NCI-H2196 (cell line): ENCODE data around the gene KDM3B.
"Not testable (repeated sequence)": the region's sequence is repeated elsewhere in the genome, so short reads cannot be mapped to it uniquely, and the experiment has no call there.

Source experiments
- DNase-seq: peaks from one replicate; lab custom pipeline; 2025; ENCODE audit not compliant: unreplicated experiment; lab: John Stamatoyannopoulos, UW

The KDM3B gene

GRCh38 chr5:138465261-138466124, 113.0 kb downstream of the KDM3B start, which contains the start of gene EGR1:
TSS of gene EGR1 (plus strand) at chr5:138465479. CDS start at chr5:138465762, 283 bp downstream.
- DNase-seq: peak; percentile 92

- no peak for DNase-seq
Measured at GRCh38 chr5:138466125-138466899, 113.8 kb downstream of the KDM3B start.

- DNase-seq: no peak
Measured at GRCh38 chr5:138466900-138467710, 114.6 kb downstream of the KDM3B start.

- no peak for DNase-seq
Measured at GRCh38 chr5:138467711-138468132, 115.2 kb downstream of the KDM3B start.

GRCh38 chr5:138468133-138468965, 115.9 kb downstream of the KDM3B start:
- no peak for DNase-seq

GRCh38 chr5:138468966-138469539, 116.6 kb downstream of the KDM3B start:
- no peak for DNase-seq

GRCh38 chr5:138469540-138470321, 117.2 kb downstream of the KDM3B start:
- no peak for DNase-seq

- no peak for DNase-seq
Measured at GRCh38 chr5:138470322-138471051, 118.0 kb downstream of the KDM3B start.

GRCh38 chr5:138471052-138471361, 118.5 kb downstream of the KDM3B start:
- DNase-seq: no peak

GRCh38 chr5:138472353-138472752, 119.9 kb downstream of the KDM3B start:
- no peak for DNase-seq

- DNase-seq: not testable (repeated sequence)
Measured at GRCh38 chr5:138473151-138473550, 120.7 kb downstream of the KDM3B start.

GRCh38 chr5:138476918-138477317, 124.4 kb downstream of the KDM3B start:
- no peak for DNase-seq

- no peak for DNase-seq
Measured at GRCh38 chr5:138482638-138483037, 130.2 kb downstream of the KDM3B start.
